PC-9 (cell line): ENCODE measurements around the gene PIP5K1B. TPM values are rescaled to one million over a fixed set of nuclear protein-coding genes. Genes with fewer than 3 reads are reported as not detected.

ENCODE experiments used
- BruUV-seq: library from RNA; stranded (reverse); fragments of 400-500 nt; replicated peaks from 2 replicates; lab custom pipeline; 2021; lab: Mats Ljungman, UMichigan
- CTCF ChIA-PET: fragments of 300-600 bp; sonication (Branson Sonifier 250); formaldehyde crosslinking; loops from one replicate; lab custom pipeline; 2022; ENCODE audit warnings: antibody characterized with exemption; lab: Charles Lee
- POLR2A ChIA-PET: fragments of 300-600 bp; sonication (Branson Sonifier 250); formaldehyde crosslinking; loops from one replicate; lab custom pipeline; 2022; ENCODE audit warnings: antibody characterized with exemption; ENCODE audit not compliant: unreplicated experiment; lab: Charles Lee
- DNase-seq, 2 experiments: peaks; one replicate each; pipeline versions ENCODE4 v3.0.0 to v3.0.0-alpha.2; 2015 to 2022; ENCODE audit warnings: mixed read lengths in 1 of 2
- H2AFZ ChIP-seq: fragments of 200-600 bp; sonication (generic); 2 replicates; pipeline ENCODE4 v1.8.1; 2017; ENCODE audit warnings: antibody characterized with exemption
- H3F3A ChIP-seq: fragments of 200-600 bp; sonication (generic); 2 replicates; pipeline ENCODE4 v1.8.1; 2017; ENCODE audit warnings: antibody characterized with exemption, mild to moderate bottlenecking, low read depth; ENCODE audit not compliant: insufficient read depth
- H3K27ac ChIP-seq: fragments of 200-600 bp; sonication (generic); 2 replicates; pipeline ENCODE4 v1.6.1; 2016; ENCODE audit warnings: mixed run types
- H3K27me3 ChIP-seq: fragments of 200-600 bp; sonication (generic); 2 replicates; pipeline ENCODE4 v1.6.1; 2016; ENCODE audit warnings: low read depth, mixed run types; ENCODE audit not compliant: insufficient read depth
- H3K36me3 ChIP-seq: fragments of 200-600 bp; sonication (generic); 2 replicates; pipeline ENCODE4 v1.6.1; 2016; ENCODE audit warnings: low read depth, mixed run types
- H3K4me1 ChIP-seq: fragments of 200-600 bp; sonication (generic); replicated peaks from 2 replicates; pipeline ENCODE4 v1.6.1; 2016; ENCODE audit warnings: mixed run types; ENCODE audit not compliant: insufficient read depth
- H3K4me2 ChIP-seq: fragments of 200-600 bp; sonication (generic); 2 replicates; pipeline ENCODE4 v1.6.1; 2017; ENCODE audit warnings: mixed run types
- H3K4me3 ChIP-seq: fragments of 200-600 bp; sonication (generic); 2 replicates; pipeline ENCODE4 v1.6.1; 2016; ENCODE audit warnings: mixed run types
- H3K79me2 ChIP-seq: fragments of 200-600 bp; sonication (generic); 2 replicates; pipeline ENCODE4 v1.6.1; 2017; ENCODE audit warnings: low read depth, mixed run types
- H3K9me2 ChIP-seq: fragments of 200-600 bp; sonication (generic); 2 replicates; pipeline ENCODE4 v1.8.1; 2017; ENCODE audit warnings: mild to moderate bottlenecking; ENCODE audit not compliant: insufficient read depth
- H3K9me3 ChIP-seq: fragments of 200-600 bp; sonication (generic); 2 replicates; pipeline ENCODE4 v1.8.1; 2016; ENCODE audit warnings: low read depth; ENCODE audit not compliant: insufficient read depth
- H4K20me1 ChIP-seq: fragments of 200-600 bp; sonication (generic); 2 replicates; pipeline ENCODE4 v1.8.1; 2017; ENCODE audit not compliant: insufficient read depth
- EZH2 ChIP-seq: fragments of 200-600 bp; sonication (generic); IDR thresholded peaks from 2 replicates; pipeline ENCODE4 v1.8.0; 2017; ENCODE audit warnings: antibody characterized with exemption, low read depth
- intact Hi-C: fragments of 100-400 bp; cut with micrococcal nuclease; formaldehyde crosslinking; loops from one replicate; pipeline ENCODE4 v1.10.0; 2022; ENCODE audit not compliant: unreplicated experiment
- total RNA-seq: library from RNA; stranded (reverse); gene quantifications from 2 replicates; pipeline ENCODE4 v1.2.3, GENCODE V29; 2021
- TF ChIP-seq, protein P1 (sequence below): fragments of 200-600 bp; sonication (generic); conservative IDR thresholded peaks from 2 replicates; pipeline ENCODE4 v1.6.1; 2017; ENCODE audit warnings: mixed run types, antibody characterized with exemption, mild to moderate bottlenecking, moderate library complexity

PIP5K1B gene
- total RNA-seq, 1 experiment from 2014 or later, result not detected

DNA sequence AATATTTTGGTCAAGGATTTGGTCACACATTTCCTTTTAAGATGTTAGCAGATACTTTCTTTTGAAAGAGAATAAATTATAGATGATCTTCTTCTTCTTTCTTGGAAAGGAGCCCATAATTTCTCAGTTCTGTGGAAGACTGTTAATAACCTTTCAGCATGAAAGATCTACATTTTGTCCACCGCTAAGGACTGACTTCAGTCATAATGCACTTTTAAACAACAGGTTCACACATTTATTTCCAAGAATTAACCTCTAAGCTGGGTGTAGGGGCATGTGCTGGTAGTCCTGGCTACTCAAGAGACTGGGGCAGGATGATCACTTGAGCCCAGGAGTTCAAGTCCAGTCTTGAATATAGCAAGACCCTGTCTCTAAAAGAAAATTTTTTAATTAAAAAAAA lies 215.9 kb downstream of the PIP5K1B start:
- H3K9me2 ChIP-seq, result no peaks in the 10 kb centered on the region
- H3K36me3 ChIP-seq, result no peaks in the 10 kb centered on the region
- BruUV-seq, result no TSS peak
- no peaks in the 10 kb centered on the region for H3F3A ChIP-seq
- intact Hi-C loops, result no loop called here
- H3K4me3 ChIP-seq, result no peak overlapping the region
- no peak overlapping the region for H2AFZ ChIP-seq
- H3K79me2 ChIP-seq, result no peaks in the 10 kb centered on the region
- no peak overlapping the region for H3K27ac ChIP-seq
- no peak overlapping the region for H3K4me2 ChIP-seq
- ChIA-PET POLR2A (no interaction called here), CTCF (no interaction called here)
- no peak for DNase-seq
- H3K9me3 ChIP-seq, result no peaks in the 10 kb centered on the region
- no peaks in the 10 kb centered on the region for H4K20me1 ChIP-seq
- TF ChIP-seq, protein P1, sequence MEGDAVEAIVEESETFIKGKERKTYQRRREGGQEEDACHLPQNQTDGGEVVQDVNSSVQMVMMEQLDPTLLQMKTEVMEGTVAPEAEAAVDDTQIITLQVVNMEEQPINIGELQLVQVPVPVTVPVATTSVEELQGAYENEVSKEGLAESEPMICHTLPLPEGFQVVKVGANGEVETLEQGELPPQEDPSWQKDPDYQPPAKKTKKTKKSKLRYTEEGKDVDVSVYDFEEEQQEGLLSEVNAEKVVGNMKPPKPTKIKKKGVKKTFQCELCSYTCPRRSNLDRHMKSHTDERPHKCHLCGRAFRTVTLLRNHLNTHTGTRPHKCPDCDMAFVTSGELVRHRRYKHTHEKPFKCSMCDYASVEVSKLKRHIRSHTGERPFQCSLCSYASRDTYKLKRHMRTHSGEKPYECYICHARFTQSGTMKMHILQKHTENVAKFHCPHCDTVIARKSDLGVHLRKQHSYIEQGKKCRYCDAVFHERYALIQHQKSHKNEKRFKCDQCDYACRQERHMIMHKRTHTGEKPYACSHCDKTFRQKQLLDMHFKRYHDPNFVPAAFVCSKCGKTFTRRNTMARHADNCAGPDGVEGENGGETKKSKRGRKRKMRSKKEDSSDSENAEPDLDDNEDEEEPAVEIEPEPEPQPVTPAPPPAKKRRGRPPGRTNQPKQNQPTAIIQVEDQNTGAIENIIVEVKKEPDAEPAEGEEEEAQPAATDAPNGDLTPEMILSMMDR, result no peak
- TF ChIP-seq EZH2, result no peak
- H3K27me3 ChIP-seq, result peaks cover 46% of the 10 kb centered on the region
- H3K4me1 ChIP-seq, result no peaks in the 10 kb centered on the region

DNA sequence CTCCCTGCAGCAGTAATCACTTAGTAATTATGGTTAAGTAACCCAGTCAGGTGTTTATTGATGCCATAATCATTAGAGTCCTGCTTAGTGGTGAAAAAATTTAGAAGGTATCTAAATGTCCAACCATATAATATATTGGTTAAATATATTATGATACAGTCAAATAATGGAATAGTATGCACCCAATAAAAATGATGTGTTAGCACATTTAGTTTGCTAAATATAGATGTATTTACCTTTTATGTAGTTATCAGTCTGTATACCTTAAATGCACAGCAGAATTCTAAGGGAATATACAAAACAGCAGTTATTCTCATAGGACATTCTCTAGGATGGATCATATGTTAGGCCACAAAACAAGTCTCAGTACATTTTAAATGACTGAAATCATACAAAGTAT lies 218.4 kb downstream of the PIP5K1B start:
- Histone ChIP-seq H3K4me2 (no peak overlapping the region), H3K4me3 (no peak overlapping the region), H3K4me1 (no peaks in the 10 kb centered on the region), H4K20me1 (no peaks in the 10 kb centered on the region), H3K9me2 (no peaks in the 10 kb centered on the region), H3K36me3 (no peaks in the 10 kb centered on the region), H3K9me3 (no peaks in the 10 kb centered on the region), H3K27me3 (peaks cover 43% of the 10 kb centered on the region), H3K27ac (no peak overlapping the region), H3F3A (no peaks in the 10 kb centered on the region), H3K79me2 (no peaks in the 10 kb centered on the region), H2AFZ (no peak overlapping the region)
- intact Hi-C loops, result no loop called here
- TF ChIP-seq, protein P1, result no peak
- ChIA-PET POLR2A (no interaction called here), CTCF (interaction anchor here (0.6 kb wide), 1 partner anchor 25 kb away, joined by 3 read pairs; no protein-coding TSS in a partner anchor)
- DNase-seq, result no peak
- BruUV-seq, result no TSS peak

DNA sequence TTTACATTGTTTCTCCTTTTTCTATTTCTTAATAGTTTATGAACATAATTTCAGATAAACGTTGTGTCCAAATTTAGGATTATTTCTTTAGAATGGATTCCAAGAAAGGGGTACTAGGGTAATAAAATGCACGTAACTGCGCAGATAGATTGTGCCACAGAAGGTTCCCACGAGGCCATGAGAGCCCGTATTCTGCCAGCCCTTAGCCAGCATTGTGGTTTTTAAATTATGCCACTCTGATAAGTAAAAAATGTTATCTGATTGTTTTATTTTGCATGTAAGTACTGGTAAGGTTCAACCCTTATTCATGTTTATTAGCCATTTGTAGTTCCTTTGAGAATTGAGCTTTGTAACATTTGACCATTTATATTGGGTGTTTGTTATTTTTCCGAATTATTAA lies 220.1 kb downstream of the PIP5K1B start:
- H3K79me2 ChIP-seq, result no peaks in the 10 kb centered on the region
- H3K9me2 ChIP-seq, result no peaks in the 10 kb centered on the region
- POLR2A ChIA-PET, result no interaction called here
- no peaks in the 10 kb centered on the region for H3K4me1 ChIP-seq
- no TSS peak for BruUV-seq
- no peaks in the 10 kb centered on the region for H3K9me3 ChIP-seq
- no peak overlapping the region for H2AFZ ChIP-seq
- no peaks in the 10 kb centered on the region for H3F3A ChIP-seq
- H4K20me1 ChIP-seq, result no peaks in the 10 kb centered on the region
- no peak overlapping the region for H3K27ac ChIP-seq
- no peak for TF ChIP-seq EZH2
- TF ChIP-seq, protein P1, result no peak
- no peak for DNase-seq
- H3K36me3 ChIP-seq, result no peaks in the 10 kb centered on the region
- no peak overlapping the region for H3K4me3 ChIP-seq
- intact Hi-C loops, result no loop called here
- CTCF ChIA-PET, result no interaction called here
- peaks cover 41% of the 10 kb centered on the region for H3K27me3 ChIP-seq
- H3K4me2 ChIP-seq, result no peak overlapping the region
